GM12874 (cell line): Measurements from ENCODE around the gene DLG2.

Experiments
- CTCF ChIP-seq: IDR thresholded peaks from 2 replicates; pipeline ENCODE4 v1.5.1; 2011; ENCODE audit warnings: low read depth, mild to moderate bottlenecking, control low read depth, low read length, moderate library complexity; ENCODE audit not compliant: insufficient read depth

Gene DLG2

GRCh38 chr11:83678831-83679584 lies 1948.1 kb downstream of the DLG2 start:
- TF ChIP-seq CTCF, result no peak

- TF ChIP-seq CTCF, result no peak
These were observed 1949.4 kb downstream of the DLG2 start for GRCh38 chr11:83677730-83678129.

- TF ChIP-seq CTCF, result no peak
These were observed 1951.0 kb downstream of the DLG2 start for GRCh38 chr11:83676056-83676601.

GRCh38 chr11:83674102-83674896 lies 1952.8 kb downstream of the DLG2 start:
- no peak for TF ChIP-seq CTCF

- no peak for TF ChIP-seq CTCF
These were observed 1955.9 kb downstream of the DLG2 start for GRCh38 chr11:83671289-83671688.

DNA sequence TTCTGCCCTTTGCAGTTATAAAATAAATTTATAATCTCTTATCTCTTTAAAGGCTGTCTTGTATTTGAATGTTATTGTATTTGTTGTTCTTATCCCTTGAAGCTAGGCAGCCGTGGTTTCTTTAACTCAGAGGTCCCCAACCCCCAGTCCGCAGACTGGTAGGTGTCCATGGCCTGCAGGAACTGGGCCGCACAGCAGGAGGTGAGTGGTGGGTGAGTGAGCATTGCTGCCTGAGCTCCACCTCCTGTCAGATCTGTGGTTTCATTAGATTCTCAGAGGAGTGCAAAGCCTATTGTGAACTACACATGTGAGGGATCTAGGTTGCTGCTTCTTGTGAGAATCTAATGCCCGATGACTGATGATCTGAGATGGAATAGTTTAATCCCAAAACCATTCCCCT lies 1961.0 kb downstream of the DLG2 start:
- no peak for TF ChIP-seq CTCF

DNA sequence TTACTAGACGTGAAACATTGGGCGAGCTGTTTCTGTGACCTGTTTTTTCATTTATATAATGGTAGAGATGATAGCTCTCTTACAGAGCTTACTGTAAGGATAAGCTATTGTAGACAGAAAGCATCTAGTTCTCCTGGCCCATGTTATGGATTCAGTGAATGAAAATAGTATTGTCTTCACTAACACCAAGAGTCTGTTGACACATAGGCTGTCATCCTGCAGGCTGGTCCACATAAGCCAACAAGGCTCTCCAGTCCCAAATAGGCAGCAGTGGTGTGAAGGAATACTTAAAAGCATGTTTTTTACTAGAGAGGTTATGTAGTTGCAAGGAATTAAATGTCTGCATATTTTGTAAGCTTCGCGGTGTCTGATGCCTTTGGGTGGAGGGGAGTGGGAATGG lies 1963.2 kb downstream of the DLG2 start:
- no peak for TF ChIP-seq CTCF
